ENCODE data around the gene SKP2.
"Not testable (repeated sequence)": the region's sequence is repeated elsewhere in the genome, so short reads cannot be mapped to it uniquely, and the experiment has no call there.

SKP2 gene

GRCh38 chr5:36198281-36198680 is 46.4 kb downstream of the SKP2 start:
- H3K4me3 ChIP-seq (ENCODE audit: low read depth, low read length) = no peak overlapping the region

- H3K4me3 ChIP-seq (ENCODE audit: low read depth, low read length) = not testable (repeated sequence)
Observed at GRCh38 chr5:36198783-36199182, 46.9 kb downstream of the SKP2 start.

GRCh38 chr5:36199620-36200019 is 47.7 kb downstream of the SKP2 start:
- H3K4me3 ChIP-seq (ENCODE audit: low read depth, low read length) = no peak overlapping the region

- H3K4me3 ChIP-seq (ENCODE audit: low read depth, low read length) = no peak overlapping the region
Observed at GRCh38 chr5:36200513-36200912, 48.6 kb downstream of the SKP2 start.

GRCh38 chr5:36202521-36202961 is 50.6 kb downstream of the SKP2 start:
- no peak overlapping the region for H3K4me3 ChIP-seq (ENCODE audit: low read depth, low read length)

GRCh38 chr5:36205329-36205728 is 53.4 kb downstream of the SKP2 start:
- no peak overlapping the region for H3K4me3 ChIP-seq (ENCODE audit: low read depth, low read length)

- H3K4me3 ChIP-seq (ENCODE audit: low read depth, low read length) = no peak overlapping the region
Observed at GRCh38 chr5:36206913-36207312, 55.0 kb downstream of the SKP2 start.

- no peak overlapping the region for H3K4me3 ChIP-seq (ENCODE audit: low read depth, low read length)
Observed at GRCh38 chr5:36208786-36209185, 56.9 kb downstream of the SKP2 start.

GRCh38 chr5:36209664-36210063 is 57.8 kb downstream of the SKP2 start:
- H3K4me3 ChIP-seq (ENCODE audit: low read depth, low read length) = no peak overlapping the region

GRCh38 chr5:36214436-36214835 is 62.5 kb downstream of the SKP2 start:
- H3K4me3 ChIP-seq (ENCODE audit: low read depth, low read length) = no peak overlapping the region

- no peak overlapping the region for H3K4me3 ChIP-seq (ENCODE audit: low read depth, low read length)
Observed at GRCh38 chr5:36215910-36216309, 64.0 kb downstream of the SKP2 start.

- H3K4me3 ChIP-seq (ENCODE audit: low read depth, low read length) = no peak overlapping the region
Observed at GRCh38 chr5:36217567-36217966, 65.7 kb downstream of the SKP2 start.

GRCh38 chr5:36217988-36218387 is 66.1 kb downstream of the SKP2 start:
- no peak overlapping the region for H3K4me3 ChIP-seq (ENCODE audit: low read depth, low read length)

GRCh38 chr5:36222620-36223019 is 70.7 kb downstream of the SKP2 start:
- no peak overlapping the region for H3K4me3 ChIP-seq (ENCODE audit: low read depth, low read length)

- H3K4me3 ChIP-seq (ENCODE audit: low read depth, low read length) = no peak overlapping the region
Observed at GRCh38 chr5:36227046-36227445, 75.1 kb downstream of the SKP2 start.

GRCh38 chr5:36228505-36228904 is 76.6 kb downstream of the SKP2 start:
- H3K4me3 ChIP-seq (ENCODE audit: low read depth, low read length) = no peak overlapping the region

- no peak overlapping the region for H3K4me3 ChIP-seq (ENCODE audit: low read depth, low read length)
Observed at GRCh38 chr5:36230151-36230790, 78.4 kb downstream of the SKP2 start.

- H3K4me3 ChIP-seq (ENCODE audit: low read depth, low read length) = no peak overlapping the region
Observed at GRCh38 chr5:36232533-36232932, 80.6 kb downstream of the SKP2 start.
